Raji (cell line): ENCODE results near the gene MRAS.

Experiments
- POLR2A ChIP-seq: IDR thresholded peaks from 2 replicates; pipeline ENCODE4 v1.6.1; 2011; ENCODE audit warnings: low read depth, low read length, control low read depth; ENCODE audit not compliant: insufficient read depth

Gene MRAS

DNA sequence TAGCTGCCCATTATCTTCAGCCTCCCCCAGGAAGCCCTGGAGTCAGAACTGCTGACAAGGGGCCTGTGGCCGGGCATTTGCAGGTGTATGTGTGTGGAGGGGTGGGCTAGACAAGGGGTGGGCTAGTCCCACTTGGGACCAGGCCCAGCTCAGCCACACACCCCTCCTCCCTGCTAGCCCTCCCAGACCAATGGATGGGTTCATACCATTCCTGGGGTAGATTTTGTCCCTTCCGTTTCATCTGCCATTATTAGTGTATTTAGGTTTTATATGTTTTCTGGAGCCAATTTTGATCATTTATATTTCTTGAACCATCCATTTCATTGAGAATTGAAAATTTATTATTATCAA, 42.2 kb downstream of the MRAS start:
- no peak for TF ChIP-seq POLR2A

- TF ChIP-seq POLR2A, result no peak
Observed at GRCh38 chr3:138394156-138394555, 45.8 kb downstream of the MRAS start.

- no peak for TF ChIP-seq POLR2A
Observed at GRCh38 chr3:138394686-138395085, 46.3 kb downstream of the MRAS start.

DNA sequence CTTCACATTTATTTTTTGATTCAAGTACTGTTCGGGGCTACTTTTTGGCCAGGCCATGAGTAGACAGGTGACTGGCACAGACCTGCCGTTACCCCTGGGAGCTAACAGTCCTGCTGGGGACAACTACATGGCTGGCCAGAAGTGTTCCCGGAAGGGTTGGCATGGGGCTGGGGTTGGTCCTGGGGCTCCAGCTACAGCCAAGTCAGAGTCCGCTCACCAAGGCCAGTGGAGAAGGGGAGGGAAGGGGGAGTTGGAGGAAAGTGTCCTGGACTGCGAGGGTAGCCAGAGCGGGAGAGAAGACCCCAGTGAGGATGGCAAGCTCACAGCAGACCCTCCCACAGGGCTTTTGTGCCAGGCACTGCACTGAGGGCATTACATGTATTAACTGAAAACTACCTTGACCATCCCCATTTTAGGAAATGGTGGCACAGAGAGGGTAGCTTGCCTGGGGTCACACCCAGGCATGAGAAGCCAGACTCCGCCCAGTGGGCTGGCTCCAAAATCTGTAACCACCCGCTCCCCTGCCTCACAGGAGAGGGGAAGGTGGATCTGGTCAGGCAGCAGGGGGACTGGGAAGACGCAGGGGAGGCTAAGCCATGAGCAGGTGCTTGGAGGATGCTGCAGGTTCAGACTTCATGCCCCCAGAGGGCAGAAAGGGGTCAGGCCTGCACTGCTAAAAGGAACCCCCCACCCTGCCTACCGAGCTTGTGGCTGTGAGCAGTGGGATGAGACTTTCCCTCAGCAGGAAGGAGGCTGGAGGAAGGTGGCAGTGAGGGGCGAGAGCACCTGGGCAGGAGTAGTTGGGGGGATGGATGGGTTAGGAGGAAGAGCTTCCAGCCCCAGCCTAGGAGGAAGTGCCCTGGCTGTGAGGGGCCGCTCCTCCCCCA, 47.7 kb downstream of the MRAS start:
- no peak for TF ChIP-seq POLR2A

GRCh38 chr3:138396752-138397410, 48.5 kb downstream of the MRAS start:
- TF ChIP-seq POLR2A, result no peak

DNA sequence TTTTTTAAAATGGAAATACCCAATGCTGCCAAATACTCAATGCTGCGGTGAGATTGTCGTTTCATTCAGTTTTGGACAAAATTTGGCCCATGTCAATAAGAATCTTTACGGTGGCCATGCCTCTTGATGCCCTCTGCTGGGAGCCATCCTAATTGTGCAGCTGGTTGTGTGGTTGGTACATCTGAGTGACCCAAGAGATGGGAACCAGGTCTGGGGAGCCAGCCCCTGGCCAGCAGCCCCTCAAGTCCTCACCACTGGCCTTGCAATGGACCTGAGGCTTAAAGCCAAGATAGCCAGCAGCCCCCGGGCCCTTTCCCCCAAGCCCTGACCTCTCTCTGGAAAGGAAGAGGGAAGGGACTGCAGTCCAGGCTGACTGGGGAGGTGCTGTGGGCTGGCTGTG, 49.6 kb downstream of the MRAS start:
- no peak for TF ChIP-seq POLR2A

GRCh38 chr3:138398791-138399575, 50.6 kb downstream of the MRAS start:
- TF ChIP-seq POLR2A, result no peak

DNA sequence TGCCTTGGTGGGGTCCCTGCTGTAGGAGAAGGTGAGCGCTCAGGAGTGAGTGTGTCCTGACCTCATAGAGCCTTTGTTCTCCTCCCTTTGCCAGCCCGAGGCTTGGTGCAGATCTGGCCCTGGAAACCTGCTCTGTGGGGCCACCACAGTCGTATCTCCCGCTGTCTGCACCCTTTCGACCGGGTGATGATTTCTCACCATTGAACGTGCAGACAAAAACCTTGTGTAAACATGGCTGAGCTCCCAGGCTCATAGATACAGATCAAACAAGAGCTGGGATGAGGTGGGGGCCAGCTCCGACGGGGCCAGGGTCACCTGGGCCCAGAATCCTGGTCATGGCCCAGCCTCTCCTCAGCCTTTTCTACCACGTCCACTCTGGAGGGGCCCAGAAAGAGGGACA, 51.4 kb downstream of the MRAS start:
- no peak for TF ChIP-seq POLR2A

GRCh38 chr3:138400651-138401070, 52.3 kb downstream of the MRAS start:
- no peak for TF ChIP-seq POLR2A

- no peak for TF ChIP-seq POLR2A
Observed at GRCh38 chr3:138401834-138402233, 53.5 kb downstream of the MRAS start.

GRCh38 chr3:138404121-138404520, 55.7 kb downstream of the MRAS start:
- no peak for TF ChIP-seq POLR2A

DNA sequence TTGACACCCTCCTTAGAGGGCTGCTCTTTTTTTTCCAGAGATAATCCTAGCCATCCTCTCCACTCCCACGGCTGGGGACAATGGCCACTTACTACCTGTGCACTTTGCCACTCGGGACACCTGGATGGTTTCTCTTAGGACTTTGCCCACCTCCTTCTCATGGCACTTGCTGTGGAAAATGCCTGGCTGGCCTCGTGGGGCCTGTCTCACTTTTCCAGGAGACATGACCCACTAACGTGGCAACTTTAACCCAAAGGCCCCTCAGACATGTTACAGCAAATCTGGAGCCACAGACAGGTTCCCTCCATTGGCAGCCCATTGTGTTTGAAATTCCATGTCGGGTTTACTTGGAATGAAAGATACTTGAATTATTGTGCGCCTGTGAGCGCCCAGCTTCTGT, 56.6 kb downstream of the MRAS start:
- TF ChIP-seq POLR2A, result no peak

GRCh38 chr3:138405486-138405885, 57.1 kb downstream of the MRAS start:
- TF ChIP-seq POLR2A, result no peak

DNA sequence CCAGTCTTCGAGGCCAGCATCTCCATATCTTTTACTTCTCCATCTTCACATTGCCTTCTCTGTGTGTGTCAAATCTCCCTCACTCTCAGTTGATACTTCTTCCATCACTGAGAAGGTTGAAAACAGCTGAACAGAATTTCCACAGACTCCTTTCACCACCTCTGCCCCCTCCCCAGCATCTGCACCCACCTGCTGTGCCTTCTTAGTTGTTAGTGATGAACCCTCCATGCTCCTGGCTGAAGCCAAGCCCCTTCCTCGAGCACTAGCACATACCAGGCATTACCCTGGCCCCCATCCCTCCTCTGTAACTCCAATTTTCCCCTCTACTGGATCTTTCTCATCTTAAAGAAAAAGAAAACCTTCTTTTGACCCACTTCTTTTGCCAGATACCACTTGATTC, 58.2 kb downstream of the MRAS start:
- TF ChIP-seq POLR2A, result no peak

- no peak for TF ChIP-seq POLR2A
Observed at GRCh38 chr3:138407236-138407907, 59.0 kb downstream of the MRAS start.
